NCI-H2081 (cell line): ENCODE data around the gene PRKCZ.

Source experiments
- DNase-seq, 2 experiments: peaks; one replicate each; lab custom pipeline; 2025; lab: John Stamatoyannopoulos, UW

Gene PRKCZ

GRCh38 chr1:2158272-2158671 lies 108.1 kb downstream of the PRKCZ start:
- no peak for DNase-seq

- no peak for DNase-seq
Observed at GRCh38 chr1:2159124-2159523, 108.9 kb downstream of the PRKCZ start.

- DNase-seq, result no peak
Observed at GRCh38 chr1:2160451-2161300, 110.5 kb downstream of the PRKCZ start.

- no peak for DNase-seq
Observed at GRCh38 chr1:2163205-2163604, 113.0 kb downstream of the PRKCZ start.

GRCh38 chr1:2165646-2166045 lies 115.4 kb downstream of the PRKCZ start:
- no peak for DNase-seq

GRCh38 chr1:2166254-2166653 lies 116.0 kb downstream of the PRKCZ start:
- no peak for DNase-seq

GRCh38 chr1:2166695-2167094 lies 116.5 kb downstream of the PRKCZ start:
- DNase-seq, result no peak

- DNase-seq, result no peak
Observed at GRCh38 chr1:2168090-2168489, 117.9 kb downstream of the PRKCZ start.

GRCh38 chr1:2168535-2168934 lies 118.3 kb downstream of the PRKCZ start:
- DNase-seq, result no peak

- DNase-seq, result no peak
Observed at GRCh38 chr1:2169200-2169836, 119.1 kb downstream of the PRKCZ start.

GRCh38 chr1:2170211-2170610 lies 120.0 kb downstream of the PRKCZ start:
- DNase-seq, result no peak

- DNase-seq, result no peak
Observed at GRCh38 chr1:2172012-2172411, 121.8 kb downstream of the PRKCZ start.

- no peak for DNase-seq
Observed at GRCh38 chr1:2172551-2173146, 122.4 kb downstream of the PRKCZ start.

- DNase-seq, result no peak
Observed at GRCh38 chr1:2173546-2174347, 123.5 kb downstream of the PRKCZ start.

- peak; percentile 66 to 71 for DNase-seq
Observed at GRCh38 chr1:2174348-2175054, 124.3 kb downstream of the PRKCZ start.

GRCh38 chr1:2175055-2175414 lies 124.8 kb downstream of the PRKCZ start:
- DNase-seq, result no peak

- DNase-seq, result no peak
Observed at GRCh38 chr1:2175681-2176454, 125.7 kb downstream of the PRKCZ start.

- DNase-seq, result no peak
Observed at GRCh38 chr1:2176615-2177014, 126.4 kb downstream of the PRKCZ start.

- no peak for DNase-seq
Observed at GRCh38 chr1:2177541-2177940, 127.3 kb downstream of the PRKCZ start.

- no peak for DNase-seq
Observed at GRCh38 chr1:2177946-2178538, 127.8 kb downstream of the PRKCZ start.

- no peak for DNase-seq
Observed at GRCh38 chr1:2178875-2179274, 128.7 kb downstream of the PRKCZ start.
